COLO829 (cell line): Measurements from ENCODE around the gene STOM.
"Not testable (repeated sequence)": the region's sequence is repeated elsewhere in the genome, so short reads cannot be mapped to it uniquely, and the experiment has no call there.

Experiments used
- DNase-seq: peaks from one replicate; pipeline ENCODE4 v3.0.0; 2012; ENCODE audit warnings: low spot score

Gene STOM

GRCh38 chr9:121300283-121301119 is 69.5 kb downstream of the STOM start:
- no peak for DNase-seq

DNA sequence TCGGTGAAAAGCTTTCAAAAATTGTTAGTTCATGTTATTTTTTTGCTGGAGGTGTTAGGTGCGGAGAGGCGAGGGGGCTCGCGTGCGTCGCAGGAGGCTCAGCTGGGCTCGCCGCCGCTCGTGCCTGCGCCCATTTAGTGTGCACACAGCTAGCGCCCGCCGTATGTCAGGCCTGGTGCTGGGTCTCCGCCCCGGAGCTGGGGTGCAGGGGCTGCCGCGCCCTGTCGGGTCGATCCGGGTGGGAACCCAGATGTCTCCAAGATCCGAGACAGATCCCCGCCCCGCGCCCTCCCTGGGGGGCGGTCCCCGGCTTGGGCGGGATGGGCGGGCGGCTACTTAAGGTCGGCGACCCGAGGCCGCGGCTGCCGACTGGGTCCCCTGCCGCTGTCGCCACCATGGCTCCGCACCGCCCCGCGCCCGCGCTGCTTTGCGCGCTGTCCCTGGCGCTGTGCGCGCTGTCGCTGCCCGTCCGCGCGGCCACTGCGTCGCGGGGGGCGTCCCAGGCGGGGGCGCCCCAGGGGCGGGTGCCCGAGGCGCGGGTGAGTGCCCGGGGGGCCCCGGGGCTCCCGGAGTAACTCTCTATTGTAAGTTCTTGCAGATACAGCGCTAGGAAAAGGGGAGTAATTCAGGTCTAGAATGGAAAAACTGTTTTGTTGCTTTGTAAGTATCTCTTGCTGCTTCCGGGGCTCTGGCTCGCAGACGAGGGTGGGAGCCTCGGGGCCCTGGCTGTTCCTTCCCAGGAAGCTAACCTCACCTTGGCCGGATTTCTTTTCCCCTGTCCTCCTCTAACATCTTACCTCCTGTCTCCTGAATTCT is 70.4 kb downstream of the STOM start:
- DNase-seq: no peak

GRCh38 chr9:121298689-121299466 is 71.2 kb downstream of the STOM start:
- DNase-seq: peak; percentile 65

- no peak for DNase-seq
These were observed 72.0 kb downstream of the STOM start for GRCh38 chr9:121298016-121298538.

DNA sequence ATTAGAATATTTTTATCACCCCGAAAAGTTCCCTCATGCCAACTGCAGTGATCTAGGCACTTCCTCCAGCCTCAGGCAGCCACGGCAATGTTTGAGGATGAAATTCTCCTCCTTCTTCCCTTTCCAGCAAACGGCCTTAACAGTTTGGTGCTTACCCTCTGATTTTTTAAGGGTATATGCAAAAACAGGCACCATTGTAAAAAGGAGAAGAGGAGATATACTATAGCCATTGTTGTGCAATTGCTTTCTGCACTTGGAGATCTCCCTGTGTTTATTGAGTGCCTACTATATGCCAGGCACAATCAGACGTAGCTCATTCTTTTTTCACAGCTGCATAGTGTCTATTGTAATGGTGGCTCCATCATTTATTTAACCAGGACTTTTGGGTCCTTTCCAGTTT is 72.7 kb downstream of the STOM start:
- no peak for DNase-seq

- no peak for DNase-seq
These were observed 73.6 kb downstream of the STOM start for GRCh38 chr9:121296213-121297127.

DNA sequence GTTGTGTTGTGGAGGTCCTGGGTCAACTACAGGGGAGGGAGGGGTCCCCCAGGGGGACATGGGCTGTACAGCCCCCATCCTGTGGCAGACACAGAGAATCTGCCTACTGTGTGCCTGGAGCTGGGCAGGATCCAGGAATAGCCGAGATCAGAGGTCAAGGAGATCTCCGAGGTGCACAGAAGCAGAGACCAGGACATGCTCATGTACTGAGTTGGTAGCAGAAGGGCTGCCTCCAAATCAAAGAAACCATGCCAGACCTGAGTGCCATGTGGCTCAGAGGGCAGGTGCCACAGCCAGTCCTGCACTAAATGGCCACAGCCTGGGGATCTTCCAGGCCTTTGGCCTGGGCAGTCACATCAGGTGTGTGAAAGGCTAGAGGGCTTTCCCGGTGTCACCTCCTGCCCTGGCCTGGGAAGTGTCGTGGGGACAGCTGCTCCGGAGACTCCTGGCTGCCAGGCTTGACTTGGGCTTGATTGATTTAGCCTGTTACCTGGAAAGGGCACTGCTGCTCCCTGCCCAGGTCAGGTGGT is 74.3 kb downstream of the STOM start:
- DNase-seq: no peak

DNA sequence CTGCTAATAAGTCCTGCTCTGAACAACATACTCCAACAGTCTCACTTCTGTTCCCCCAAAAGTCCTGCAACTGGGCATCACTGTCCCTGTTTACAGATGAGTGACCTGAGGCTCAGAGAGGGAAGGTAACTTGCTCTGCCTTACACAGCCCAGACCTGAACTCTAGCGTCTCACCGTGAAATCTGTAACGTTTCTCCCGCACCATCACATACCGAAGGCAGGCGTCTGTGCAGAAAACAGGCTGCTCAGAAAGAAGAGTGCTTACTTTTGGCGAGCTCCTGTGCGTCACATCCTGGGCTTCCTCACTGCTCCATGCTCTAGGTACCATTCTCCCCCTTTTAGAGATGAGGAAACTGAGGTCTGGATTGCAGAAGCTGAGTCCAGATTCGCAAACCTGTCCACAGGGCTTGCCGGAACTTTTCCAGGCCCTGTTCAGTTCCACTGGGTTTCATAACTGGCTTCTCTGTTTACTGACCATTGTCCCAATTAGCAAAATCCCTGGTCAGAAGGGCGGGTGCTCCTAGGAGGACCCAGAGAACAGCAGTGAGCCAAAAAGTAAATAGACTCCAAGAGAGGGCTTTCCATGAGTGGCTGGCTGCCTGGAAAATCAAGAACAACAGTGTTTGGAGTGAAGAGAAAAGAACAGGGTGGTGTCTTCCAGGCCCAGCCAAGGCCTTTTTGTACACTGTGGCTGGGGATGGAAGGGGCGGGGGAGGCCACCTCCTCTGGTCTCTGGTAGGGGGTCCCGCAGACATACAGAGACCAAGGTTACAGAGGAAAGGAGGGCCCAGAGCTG is 75.0 kb downstream of the STOM start:
- DNase-seq: no peak

DNA sequence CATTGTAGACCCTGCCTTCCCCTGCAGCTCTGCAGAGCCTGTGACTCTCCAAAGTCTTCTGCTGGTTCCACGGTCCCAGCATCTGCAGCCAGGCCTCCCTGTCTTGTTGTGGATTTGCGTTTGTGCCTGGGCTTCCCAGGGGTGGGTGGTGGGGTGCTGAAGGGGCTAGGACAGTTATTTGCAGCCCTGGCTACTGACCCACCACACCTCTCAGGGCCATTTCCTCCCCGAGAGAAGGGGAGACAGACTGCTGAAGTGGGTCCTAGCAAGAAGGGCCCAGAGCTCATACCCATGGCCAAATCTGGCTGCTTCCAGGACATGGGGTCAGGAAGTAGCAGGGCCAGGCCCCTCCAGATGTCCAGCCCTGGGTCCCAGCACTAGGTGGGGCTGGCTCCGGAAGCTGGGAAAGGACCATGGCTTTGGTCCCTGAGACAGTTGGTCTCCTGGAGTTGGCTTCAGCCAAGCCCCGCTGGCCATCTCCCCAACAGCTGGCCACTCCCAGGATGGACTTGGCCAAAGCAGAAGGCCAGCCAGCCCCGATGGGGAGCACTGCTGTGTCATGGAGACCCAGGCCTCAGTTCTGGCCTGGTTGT is 75.8 kb downstream of the STOM start:
- DNase-seq: no peak

GRCh38 chr9:121292801-121293241 is 77.2 kb downstream of the STOM start:
- peak; percentile 87 for DNase-seq

DNA sequence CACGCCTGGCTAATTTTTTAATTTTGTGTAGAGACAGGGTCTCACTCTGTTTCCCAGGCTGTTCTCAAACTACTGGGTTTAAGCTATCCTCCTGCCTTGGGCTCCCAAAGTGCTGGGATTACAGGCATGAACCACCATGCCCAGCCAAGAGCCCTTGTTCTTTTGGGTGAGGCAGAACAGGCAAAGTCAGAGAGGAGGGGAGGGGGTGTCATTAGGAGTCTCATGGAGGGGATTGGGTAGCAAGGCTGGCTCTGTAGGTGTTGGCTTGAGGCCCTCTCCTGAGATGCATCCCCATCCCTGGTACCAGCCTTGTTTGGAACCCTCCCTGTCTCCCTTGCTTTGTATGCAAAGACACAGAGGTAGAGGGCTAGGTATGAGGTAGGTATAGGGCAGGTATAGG is 78.0 kb downstream of the STOM start:
- DNase-seq: no peak

DNA sequence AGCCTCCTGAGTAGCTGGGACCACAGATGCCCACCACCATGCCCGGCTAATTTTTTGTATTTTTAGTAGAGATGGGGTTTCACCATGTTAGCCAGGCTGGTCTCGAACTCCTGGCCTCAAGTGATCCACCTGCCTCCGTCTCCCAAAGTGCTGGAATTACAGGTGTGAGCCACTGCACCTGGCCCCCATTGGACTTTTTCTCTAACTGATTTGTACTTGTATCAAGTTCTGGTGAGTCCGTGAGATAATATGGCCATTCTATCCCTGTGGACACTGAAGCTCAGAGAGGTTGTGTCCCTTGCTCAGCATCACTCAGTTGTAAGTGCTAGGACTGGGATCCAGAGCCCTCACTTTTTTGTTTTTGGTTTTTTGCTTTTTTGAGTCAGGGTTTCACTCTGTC is 78.5 kb downstream of the STOM start:
- DNase-seq: not testable (repeated sequence)

GRCh38 chr9:121289772-121290370 is 80.2 kb downstream of the STOM start:
- no peak for DNase-seq

DNA sequence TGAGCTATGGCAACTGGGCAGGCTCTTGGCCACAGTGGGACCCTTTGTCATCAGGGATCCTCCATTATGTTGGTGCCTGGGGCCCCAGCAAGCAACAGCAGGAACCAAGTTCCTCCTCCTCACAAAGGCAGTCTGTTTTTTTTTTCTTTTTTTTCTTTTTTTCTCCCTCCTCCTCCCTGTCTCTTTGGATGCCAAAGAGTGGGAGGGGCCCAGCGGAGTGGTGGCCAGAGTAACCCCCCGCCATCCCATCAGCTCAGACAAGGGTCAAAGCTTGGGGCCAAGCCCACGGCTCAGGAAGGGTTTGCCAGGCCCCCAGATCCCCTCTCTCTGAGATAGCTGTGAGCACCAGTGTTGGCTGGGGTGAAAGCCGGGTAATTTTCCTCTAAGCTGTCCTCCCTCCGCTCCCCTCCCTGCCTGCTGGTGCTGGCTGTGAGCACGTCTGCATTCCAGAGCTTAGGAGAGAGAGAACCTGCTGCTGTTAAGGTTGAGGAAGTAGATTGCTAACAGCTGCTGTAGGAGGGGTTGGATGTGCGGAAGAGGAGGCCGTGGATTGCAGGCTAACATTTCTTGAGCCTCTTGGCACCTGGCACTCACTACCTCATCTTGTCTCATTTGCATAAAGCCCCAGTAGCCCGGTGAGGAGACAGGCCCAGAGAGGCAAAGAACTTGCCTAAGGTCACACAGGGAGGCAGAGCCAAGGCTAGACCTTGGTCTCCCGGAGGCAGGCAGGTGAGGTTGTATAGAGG is 80.9 kb downstream of the STOM start:
- DNase-seq: peak; percentile 94
